GM21619 (cell line): ENCODE measurements around the gene ATP2C2.
"Not testable (repeated sequence)": the region's sequence is repeated elsewhere in the genome, so short reads cannot be mapped to it uniquely, and the experiment has no call there.

ENCODE experiments used
- ATAC-seq: cut with Tn5 transposase; IDR thresholded peaks from one replicate; pipeline ENCODE4 v1.9.1; 2021; ENCODE audit not compliant: unreplicated experiment

Gene ATP2C2

DNA sequence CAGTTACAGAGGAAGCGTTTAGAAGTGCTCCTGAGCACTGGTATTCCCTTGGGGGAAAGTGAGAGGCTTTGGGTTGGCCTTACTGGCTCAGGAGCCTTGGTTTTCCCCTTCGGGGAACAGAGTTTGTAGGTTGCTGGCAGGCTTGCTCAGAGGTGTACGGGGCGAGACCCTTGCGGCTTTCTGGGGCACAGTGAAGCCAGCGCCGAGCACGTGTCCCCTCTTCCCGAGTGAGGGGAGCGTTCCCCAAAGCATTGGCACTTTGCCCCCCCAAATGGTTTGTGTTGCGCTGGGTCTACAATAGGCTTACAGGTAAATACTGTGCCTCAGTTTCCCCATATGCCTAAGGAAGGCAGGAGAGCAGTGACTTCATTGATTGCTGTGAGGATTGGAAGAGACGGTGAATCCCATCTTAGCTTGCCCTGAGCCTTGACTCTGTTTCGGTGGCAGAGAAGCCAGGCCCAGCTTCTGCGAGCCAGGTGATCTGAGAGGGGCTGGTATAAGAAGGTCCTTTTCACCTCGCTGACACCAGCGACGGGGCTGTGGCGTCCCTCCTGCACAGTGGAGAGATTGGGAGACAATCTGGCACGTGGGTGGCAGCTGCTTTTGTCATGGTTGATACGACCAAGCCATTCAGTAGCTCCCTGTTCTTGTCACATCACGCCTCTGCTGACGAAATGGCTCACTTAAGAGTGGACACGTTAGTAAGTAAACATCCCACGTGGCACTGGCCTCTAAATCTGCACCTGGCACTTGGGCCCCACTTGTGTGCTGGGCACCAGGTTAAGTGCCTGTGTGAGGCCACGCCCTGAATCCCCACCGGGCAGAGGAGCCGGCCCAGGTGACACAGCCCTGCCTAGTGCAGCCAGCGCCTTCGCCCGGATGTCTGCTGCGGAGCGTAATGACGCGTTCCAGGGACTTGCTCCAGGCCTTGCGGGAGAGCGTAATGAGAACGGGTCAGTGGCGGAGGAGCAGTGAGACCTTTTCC, 81.1 kb downstream of the ATP2C2 start:
- ATAC-seq = no peak

DNA sequence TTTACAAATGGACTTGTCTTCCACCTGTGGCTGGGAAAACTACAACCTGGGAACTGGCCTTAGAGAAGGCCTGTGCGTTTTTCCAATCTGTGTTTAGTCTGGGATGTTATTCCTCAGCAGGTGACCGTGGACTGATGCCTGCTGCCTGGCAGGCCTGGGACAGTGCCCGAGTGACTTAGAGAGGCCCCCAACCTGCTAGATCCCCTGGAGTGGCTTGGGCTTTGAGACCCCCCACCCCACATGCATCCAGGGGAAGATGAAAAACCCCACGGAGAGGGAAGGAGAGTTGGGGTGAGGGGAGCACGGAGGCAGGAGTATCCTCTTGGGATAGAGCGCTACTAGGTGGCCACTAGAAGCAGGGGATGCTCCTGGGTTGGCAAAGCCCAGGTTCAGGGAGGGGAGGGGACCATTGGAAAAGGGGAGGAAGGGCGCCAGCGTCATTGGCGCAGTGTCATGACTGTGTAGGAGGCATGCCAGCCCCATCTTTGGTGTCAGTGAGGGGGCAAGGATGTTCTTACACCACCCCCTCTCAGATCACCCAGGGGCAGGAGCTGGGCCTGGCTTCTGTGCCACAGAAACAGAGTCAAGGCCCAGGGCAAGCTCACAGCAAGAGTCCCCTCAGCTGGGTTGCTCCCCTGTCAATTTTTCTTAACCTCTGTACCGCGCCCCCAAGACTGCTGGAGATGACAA, 82.0 kb downstream of the ATP2C2 start:
- ATAC-seq = no peak

DNA sequence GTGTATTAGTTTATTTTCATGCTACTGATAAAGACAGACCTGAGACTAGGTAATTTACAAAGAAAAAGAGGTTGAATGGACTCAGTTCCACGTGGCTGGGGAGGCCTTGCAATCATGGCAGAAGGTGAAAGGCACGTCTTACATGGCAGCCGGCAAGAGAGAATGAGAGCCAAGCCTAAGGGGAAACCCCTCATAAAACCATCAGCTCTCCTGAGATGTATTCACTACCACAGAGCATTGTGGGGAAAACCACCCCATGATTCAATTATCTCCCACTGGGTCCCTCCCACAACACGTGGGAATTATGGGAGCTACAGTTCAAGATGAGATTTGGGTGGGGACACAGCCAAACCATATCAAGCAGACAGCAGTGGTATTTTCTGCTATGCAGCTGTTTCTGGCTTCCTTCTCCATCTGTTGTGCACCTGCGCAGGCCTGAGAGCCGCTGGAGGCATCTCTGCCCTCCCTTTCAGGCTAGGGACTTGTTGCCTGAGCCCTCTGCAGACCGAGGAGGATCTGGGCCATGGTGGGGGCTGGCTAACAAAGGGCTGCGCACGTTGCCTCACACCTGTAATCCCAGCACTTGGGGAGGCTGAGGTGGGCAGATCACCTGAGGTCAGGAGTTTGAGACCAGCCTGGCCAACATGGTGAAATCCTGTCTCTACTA, 82.8 kb downstream of the ATP2C2 start:
- not testable (repeated sequence) for ATAC-seq

DNA sequence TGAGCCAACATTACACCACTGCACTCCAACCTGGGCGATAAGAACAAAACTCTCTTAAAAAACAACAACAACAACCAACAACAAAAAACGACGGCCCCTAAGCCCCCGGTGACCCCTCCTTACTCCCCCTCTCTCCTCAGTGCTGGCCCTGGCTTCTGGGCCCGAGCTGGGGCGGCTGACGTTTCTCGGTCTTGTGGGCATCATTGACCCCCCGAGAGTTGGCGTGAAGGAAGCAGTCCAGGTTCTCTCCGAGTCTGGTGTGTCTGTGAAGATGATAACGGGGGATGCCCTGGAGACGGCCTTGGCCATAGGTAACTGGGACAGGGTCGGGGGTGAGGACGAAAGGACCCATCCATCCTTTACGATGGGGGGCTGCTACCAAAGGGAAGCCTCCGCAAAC, 83.4 kb downstream of the ATP2C2 start:
- no peak for ATAC-seq

DNA sequence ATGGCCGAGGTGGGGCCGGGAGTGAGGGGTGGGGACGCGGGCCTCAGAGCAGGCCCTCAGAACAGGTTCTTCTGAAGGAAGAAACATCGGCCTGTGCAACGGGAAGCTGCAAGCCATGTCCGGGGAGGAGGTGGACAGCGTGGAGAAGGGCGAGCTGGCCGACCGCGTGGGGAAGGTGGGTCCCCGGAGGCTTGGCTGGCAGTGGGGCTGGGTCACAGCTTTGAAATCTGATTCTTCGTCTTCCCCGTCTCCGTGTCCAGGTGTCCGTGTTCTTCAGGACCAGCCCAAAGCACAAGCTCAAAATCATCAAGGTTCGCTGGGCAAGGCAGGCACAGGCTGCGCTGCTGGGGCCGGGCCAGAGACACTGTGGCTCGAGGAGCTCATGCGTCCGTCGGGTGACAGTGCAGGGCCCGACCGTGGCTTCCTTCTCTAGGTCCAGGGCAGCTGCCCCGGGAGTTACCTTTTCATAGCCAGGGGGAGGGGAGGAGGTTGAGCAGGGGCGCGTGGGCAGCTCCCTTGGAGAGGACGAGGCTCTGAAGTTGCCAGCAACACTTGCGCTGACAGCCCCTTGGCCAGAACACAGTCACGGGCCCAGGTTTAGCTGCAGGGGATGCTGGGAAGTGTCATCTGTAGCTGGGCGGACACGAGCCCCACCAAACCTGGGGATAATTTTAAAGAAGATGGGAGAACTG, 84.9 kb downstream of the ATP2C2 start:
- ATAC-seq = no peak

DNA sequence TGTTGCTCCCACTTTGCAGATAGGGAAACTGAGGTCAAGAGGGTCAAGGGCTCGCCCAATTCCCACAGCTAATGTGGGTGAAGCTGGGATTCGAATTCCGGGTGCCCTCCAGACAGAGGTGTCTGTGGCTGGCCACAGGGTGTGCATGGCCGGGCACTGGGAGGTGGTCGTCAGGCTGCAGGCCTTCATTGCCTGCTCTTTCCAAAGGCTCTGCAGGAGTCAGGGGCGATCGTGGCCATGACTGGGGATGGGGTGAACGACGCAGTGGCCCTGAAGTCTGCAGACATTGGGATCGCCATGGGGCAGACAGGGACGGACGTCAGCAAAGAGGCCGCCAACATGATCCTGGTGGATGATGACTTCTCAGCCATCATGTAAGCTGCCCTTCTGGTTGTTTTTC, 86.3 kb downstream of the ATP2C2 start:
- ATAC-seq = no peak

DNA sequence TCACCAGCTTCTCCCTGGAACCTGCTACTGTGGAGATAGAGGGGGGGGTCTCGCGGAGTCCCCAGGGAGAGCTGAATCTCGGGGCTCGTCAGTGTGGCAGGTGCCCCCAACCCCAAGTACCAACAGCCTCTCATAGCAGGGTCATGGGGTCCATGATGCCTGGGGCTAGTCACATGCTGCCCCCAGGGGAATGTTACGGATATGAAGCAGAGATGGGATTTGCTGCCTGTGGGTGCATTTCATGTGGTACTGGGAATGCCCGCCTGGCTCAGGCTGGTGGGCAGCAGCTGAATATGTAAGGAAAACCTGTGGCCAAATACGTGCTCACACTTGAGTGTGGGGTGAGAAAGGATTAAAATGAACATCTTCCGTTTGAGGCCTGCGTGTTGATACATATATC, 86.7 kb downstream of the ATP2C2 start:
- no peak for ATAC-seq

DNA sequence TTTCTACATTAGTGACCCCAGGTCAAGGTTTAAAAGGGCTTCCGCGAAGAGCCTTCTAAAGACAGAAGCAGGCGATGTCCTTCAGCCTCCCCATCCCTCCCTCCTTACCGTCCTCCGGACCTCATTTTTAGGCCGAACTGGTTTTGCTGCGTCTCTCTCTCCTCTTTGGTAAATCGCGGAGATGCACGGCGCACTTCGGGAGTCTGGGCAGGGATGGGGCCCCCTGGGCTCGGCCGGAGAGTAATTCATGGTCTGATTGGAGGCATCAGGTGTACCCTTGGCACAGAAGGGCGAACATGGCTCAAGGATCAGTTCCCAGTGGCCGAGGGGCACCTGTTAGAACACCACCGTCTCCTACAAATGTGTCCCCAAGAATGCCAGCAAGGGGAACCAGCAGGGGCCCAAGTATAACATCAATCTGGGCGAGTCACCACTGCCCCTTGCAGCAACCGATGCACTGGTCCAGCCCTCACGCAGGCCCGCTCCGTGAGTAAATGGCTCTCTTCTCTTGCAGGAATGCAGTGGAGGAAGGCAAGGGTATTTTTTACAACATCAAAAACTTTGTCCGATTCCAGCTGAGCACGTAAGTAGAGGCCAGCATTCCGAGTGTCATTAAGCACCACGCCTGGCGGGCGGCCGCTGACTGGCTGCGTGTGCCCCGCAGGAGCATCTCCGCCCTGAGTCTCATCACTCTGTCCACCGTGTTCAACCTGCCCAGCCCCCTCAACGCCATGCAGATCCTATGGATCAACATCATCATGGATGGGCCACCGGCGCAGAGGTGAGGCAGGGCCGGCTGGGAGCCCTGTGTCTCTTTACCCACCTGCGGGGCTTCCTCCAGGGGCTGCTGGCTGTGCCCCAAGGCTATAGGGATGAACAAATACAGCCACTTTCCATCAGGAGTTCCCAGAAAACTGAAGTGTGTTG, 90.5 kb downstream of the ATP2C2 start:
- no peak for ATAC-seq

DNA sequence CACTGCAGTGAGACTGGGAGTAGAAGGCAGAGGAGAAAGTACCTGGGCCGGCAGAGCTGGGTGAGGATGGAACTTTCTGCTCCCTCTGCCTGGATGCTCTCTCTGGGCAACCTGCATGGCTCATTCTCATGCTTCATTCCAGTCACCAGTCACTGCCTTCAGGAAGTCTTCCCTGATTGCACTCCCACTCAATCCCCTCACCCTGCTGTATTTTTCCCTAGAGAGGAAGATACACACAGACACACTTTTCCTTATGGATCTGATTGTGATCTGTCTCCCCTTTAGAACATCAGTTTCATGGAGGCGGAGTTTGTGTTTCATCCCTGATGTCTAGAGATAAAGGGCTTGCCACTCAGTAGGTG, 91.2 kb downstream of the ATP2C2 start:
- ATAC-seq = no peak

DNA sequence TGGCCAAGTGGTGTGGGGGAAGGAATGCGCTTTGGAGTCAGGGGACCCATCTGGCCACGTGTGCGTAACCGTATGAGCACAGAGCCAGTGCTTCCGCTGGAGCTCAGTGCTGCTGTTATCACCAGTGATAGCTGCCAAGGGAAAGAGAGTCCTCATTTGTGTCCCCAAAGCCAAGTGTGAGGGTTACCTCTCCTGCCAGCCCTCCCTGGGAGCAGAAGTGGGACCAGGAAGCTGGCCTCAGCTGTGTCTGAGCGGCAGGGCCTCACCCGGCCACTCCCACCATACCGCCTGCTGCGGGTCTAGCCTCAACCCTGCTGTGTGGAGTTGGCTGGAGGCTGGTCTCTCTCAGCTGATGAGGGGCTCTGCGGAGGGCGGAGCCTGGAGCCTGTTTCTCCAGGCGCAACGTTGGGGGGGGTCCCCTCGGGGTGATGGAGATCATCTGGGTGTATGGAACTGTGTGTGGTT, 91.6 kb downstream of the ATP2C2 start:
- no peak for ATAC-seq

DNA sequence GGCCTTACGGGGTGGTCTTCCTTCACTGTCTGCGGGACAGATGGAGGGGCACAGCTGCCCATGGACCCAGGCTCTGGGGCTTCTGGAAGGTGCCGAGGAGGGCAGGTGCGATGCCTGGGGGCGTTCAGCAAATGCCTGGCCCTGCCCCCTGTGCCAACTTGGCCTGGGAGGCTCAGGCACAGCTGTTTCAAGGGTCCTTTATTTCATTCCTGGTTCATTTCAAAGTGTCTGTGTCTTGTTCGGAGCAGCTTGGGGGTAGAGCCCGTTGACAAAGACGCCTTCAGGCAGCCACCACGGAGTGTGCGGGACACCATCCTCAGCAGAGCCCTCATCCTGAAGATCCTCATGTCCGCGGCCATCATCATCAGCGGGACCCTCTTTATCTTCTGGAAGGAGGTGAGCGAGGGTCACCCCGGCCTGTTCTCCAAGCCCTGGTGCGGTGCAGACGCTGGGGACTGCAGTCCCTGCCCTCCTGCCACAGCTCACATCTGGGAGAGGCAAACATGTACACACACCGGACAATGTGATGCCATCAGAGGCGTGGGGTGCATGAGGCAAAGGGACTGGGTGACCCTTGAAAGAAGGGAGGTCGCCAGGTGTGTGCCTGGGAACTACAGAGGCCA, 92.2 kb downstream of the ATP2C2 start:
- no peak for ATAC-seq

DNA sequence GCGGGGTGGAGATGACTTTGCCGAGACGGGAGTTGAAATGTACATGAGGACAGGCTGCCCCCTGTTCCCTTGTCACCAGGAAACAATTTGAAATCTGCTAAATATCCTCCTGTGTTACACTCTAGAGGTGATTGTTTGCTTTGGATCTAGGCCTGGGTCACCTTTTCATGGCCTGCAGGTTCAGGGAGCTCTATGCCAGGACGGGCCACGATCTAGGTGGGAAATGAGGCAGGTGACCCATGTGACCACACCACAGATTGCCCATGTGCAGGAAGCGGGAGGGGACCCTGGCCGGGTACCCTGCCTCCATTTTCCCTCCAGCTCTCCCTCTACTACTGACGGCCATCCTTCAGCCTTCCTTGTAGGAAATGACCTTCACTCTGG, 92.7 kb downstream of the ATP2C2 start:
- ATAC-seq = no peak

DNA sequence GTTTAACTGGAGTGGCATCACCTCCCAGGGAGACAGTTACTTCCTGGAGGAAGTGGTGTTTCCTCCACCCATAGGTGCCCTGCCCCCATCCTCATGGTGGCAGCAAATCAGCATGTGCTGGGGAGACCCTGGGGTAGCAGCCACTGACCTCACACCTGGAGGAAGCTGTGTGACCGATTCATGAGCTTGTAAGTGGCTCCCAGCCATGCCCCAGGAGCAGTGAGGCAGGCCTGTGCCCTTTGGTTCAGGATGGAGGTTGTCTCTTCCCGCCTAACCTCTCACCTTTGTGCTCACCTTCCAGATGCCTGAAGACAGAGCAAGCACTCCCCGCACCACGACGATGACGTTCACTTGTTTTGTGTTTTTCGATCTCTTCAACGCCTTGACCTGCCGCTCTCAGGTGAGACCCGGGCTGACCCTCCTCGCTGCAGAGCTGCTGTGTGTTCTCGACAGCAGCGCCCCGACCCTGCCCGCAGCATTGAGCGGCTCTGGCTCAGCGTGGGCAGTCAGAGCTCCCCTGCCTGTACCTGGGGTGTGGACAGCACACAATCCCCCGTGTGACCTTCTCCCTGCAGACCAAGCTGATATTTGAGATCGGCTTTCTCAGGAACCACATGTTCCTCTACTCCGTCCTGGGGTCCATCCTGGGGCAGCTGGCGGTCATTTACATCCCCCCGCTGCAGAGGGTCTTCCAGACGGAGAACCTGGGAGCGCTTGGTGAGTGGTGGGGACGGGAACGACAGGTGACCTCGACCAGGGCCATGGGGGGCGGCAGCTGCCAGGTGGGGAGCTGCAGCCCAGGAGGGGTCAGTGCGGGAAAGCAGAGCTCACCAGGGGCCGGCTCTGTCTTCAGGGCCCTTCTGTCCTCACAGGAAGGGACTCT, 93.3 kb downstream of the ATP2C2 start:
- no peak for ATAC-seq

DNA sequence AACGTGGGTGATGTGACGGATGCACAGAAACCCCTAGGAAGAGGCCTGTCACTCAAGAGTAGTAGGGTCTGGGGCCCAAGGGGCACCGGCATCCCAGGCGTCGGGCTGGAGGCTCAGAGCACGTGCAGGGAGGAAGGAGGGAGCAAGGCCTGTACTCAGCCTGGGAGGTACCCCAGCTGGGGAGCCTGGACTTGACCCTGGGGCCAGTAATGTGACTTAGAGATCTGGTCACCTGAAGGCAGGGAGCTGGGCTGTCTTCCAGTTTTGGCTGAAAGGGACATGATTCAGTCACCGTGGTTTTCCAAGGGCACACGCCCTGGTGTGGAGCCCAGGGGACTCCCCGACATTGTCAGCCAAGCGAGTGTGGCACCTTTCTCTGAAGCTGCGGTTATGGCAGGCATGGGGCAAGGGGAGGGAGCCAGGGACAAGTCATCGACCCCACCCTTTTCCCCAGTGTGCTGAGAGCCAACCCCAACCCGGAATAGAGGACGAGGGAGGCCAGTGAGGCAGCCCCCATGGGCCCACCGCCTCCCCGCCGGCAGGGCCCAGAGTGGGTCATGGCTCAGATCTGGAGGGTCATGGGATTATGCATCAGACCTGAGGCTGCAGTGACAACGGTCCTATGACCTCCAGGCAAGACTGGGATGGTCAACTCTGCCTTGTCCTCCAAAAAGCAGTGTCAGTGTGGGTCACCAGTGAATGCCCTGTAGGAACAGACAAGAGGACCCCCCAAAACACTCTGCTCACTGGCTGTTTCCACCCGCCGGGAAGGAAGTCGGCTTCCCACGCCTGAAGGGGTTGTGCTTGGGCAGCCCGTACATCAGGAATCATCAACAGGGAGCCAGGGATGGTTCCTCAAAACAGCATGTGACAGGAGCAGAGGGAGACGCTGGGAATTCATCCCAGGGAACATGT, 94.2 kb downstream of the ATP2C2 start:
- no peak for ATAC-seq

DNA sequence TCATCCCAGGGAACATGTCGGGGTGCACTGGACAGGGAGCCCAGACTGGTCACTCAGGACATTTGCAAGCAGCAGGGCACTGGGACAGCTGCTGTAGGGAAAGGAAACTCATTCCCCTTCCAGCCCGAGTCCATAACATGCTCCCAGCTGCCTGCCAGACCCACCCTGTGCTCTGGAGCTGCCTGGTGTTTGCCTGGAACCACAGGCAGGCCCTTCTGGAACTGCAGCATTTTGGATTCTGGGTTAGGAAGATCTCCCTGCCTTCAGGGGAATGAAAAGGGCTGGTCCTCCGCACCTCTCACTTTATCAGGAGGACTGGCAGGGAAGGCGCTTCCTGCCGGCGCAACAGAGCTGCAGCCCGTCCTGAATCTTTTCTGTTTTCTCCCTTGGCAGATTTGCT, 94.9 kb downstream of the ATP2C2 start:
- no peak for ATAC-seq

DNA sequence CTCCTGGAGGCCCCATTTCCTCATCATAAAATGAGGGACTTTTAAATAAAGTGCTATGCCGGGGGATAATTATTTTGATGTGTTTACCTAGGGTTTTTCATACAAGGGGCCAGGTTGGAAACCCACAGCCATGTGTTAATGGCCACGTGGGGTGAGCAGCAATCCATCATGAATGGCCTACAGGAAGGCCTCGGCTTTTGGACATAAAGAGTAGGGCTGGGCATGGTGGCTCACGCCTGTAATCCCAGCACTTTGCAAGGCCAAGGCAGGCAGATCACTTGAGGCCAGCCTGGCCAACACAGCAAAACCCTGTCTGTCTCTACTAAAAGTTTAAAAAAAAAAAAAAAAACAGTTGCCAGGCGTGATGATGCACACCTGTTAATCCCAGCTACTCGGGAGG, 95.8 kb downstream of the ATP2C2 start:
- no peak for ATAC-seq

DNA sequence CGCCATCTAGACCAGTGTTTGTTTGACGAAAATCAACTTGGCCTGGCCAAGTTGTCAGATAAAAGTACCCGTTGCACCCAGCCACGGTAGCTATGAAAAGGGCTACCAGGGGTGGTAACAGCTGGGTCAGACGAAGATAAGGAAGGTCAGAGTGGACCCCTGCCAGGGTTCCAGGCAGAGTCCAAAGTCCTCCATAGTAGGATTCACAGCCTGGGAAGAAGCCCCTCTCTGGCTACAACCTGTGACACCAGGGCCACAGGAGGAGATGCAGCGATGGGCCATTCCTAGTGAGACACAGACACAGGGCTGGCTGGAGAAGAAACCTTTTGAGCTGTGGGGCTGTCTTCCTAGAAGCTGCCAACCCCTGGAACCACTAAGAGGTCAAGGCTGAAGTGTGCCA, 96.8 kb downstream of the ATP2C2 start:
- no peak for ATAC-seq

DNA sequence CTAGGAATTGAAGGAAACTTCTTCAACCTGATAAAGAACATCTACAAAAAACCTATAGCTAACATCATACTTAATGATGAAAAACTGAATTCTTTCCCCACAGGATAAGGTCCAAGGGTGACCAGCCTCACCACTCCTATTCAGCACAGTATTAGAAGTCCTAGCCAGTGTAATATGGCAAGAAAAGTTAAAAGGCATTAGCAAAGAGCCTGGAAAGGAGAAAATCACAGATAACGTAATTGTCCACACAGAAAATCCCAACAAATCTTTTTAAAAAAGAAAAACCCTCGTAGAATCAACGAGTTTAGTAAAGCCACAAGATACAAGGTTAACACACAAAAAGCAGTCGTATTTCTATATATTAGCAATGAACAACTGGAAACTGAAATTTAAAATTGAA, 98.4 kb downstream of the ATP2C2 start:
- no peak for ATAC-seq
